IMR-90 (cell line): ENCODE measurements around the gene NEURL1. TPM values are rescaled to one million over a fixed set of nuclear protein-coding genes. Genes with fewer than 3 reads are reported as not detected.

Source experiments
- ATAC-seq: fragments of 200-7000 bp; cut with Tn5 transposase; 2 replicates; pipeline ENCODE4 v1.9.1; 2020; ENCODE audit warnings: low read depth, mild to moderate bottlenecking, moderate library complexity
- BruUV-seq: library from RNA; stranded (reverse); fragments of 400-500 nt; replicated peaks from 2 replicates; lab custom pipeline; 2021; lab: Mats Ljungman, UMichigan
- CTCF ChIA-PET: fragments of 300-600 bp; formaldehyde crosslinking; extraction: SDS; loops from one replicate; lab custom pipeline; 2021; ENCODE audit warnings: antibody characterized with exemption; lab: Yijun Ruan, JAX
- POLR2A ChIA-PET: fragments of 300-600 bp; sonication (Branson Sonifier 250); formaldehyde crosslinking; loops from one replicate; lab custom pipeline; 2022; ENCODE audit warnings: antibody characterized with exemption; ENCODE audit not compliant: unreplicated experiment; lab: Charles Lee
- DNase-seq: peaks from one replicate; pipeline ENCODE4 v3.0.0; 2013
- H2AFZ ChIP-seq: replicated peaks from 2 replicates; pipeline ENCODE3; 2013; ENCODE audit warnings: low read length, mild to moderate bottlenecking; ENCODE audit not compliant: poor library complexity
- H2AK5ac ChIP-seq: 2 replicates; pipeline ENCODE4 v1.6.1; 2013; ENCODE audit warnings: low read depth, low read length, inconsistent platforms
- H2AK9ac ChIP-seq: replicated peaks from 2 replicates; pipeline ENCODE3; 2013; ENCODE audit warnings: mild to moderate bottlenecking, low read depth, low read length, moderate library complexity; ENCODE audit not compliant: poor library complexity
- H2BK120ac ChIP-seq: 2 replicates; pipeline ENCODE4 v1.6.1; 2013; ENCODE audit warnings: low read depth, low read length, inconsistent platforms
- H2BK15ac ChIP-seq: 3 replicates; pipeline ENCODE4 v1.6.1; 2013; ENCODE audit warnings: low read depth, low read length, inconsistent platforms
- H2BK20ac ChIP-seq: 2 replicates; pipeline ENCODE4 v1.6.1; 2013; ENCODE audit warnings: low read depth, mild to moderate bottlenecking, inconsistent platforms, low read length, moderate library complexity
- H2BK5ac ChIP-seq: 2 replicates; pipeline ENCODE4 v1.6.1; 2013; ENCODE audit warnings: mild to moderate bottlenecking, low read depth, low read length, inconsistent platforms; ENCODE audit not compliant: poor library complexity, severe bottlenecking
- H3K14ac ChIP-seq: replicated peaks from 2 replicates; pipeline ENCODE4 v1.6.1; 2013; ENCODE audit warnings: low read depth, low read length, inconsistent platforms
- H3K18ac ChIP-seq: 2 replicates; pipeline ENCODE4 v1.6.1; 2013; ENCODE audit warnings: low read depth, low read length, control low read depth
- H3K23ac ChIP-seq: 2 replicates; pipeline ENCODE4 v1.6.1; 2013; ENCODE audit warnings: low read depth, low read length, inconsistent platforms
- H3K27ac ChIP-seq: 2 replicates; pipeline ENCODE4 v1.5.1; 2013; ENCODE audit warnings: mild to moderate bottlenecking, control low read depth, low read length; ENCODE audit not compliant: insufficient read depth
- H3K27me3 ChIP-seq: 2 replicates; pipeline ENCODE4 v1.6.1; 2013; ENCODE audit warnings: low read length; ENCODE audit not compliant: control insufficient read depth, insufficient read depth
- H3K36me3 ChIP-seq: 2 replicates; pipeline ENCODE4 v1.6.1; 2013; ENCODE audit warnings: low read length, mixed read lengths; ENCODE audit not compliant: control insufficient read depth, insufficient read depth
- H3K4ac ChIP-seq: 2 replicates; pipeline ENCODE4 v1.6.1; 2013; ENCODE audit warnings: low read depth, low read length, inconsistent platforms
- H3K4me1 ChIP-seq: 2 replicates; pipeline ENCODE4 v1.6.1; 2013; ENCODE audit warnings: low read length, mixed read lengths; ENCODE audit not compliant: control insufficient read depth, insufficient read depth
- H3K4me2 ChIP-seq: 2 replicates; pipeline ENCODE4 v1.6.1; 2013; ENCODE audit warnings: low read depth, mild to moderate bottlenecking, control low read depth, low read length, moderate library complexity
- H3K4me3 ChIP-seq: 2 replicates; pipeline ENCODE4 v1.5.1; 2013; ENCODE audit warnings: low read depth, mild to moderate bottlenecking, control low read depth, low read length, moderate library complexity; ENCODE audit not compliant: insufficient read depth
- H3K56ac ChIP-seq: 2 replicates; pipeline ENCODE4 v1.6.1; 2013; ENCODE audit warnings: low read length, inconsistent platforms; ENCODE audit not compliant: insufficient read depth; ENCODE audit errors: extremely low read depth
- H3K79me1 ChIP-seq, 2 experiments: 2 replicates each; pipeline ENCODE4 v1.6.1; 2013; ENCODE audit warnings: low read length in 2 of 2, inconsistent platforms in 1 of 2, low read depth in 1 of 2
- H3K9ac ChIP-seq: 2 replicates; pipeline ENCODE4 v1.6.1; 2013; ENCODE audit warnings: low read depth, low read length, control low read depth
- H3K9me1 ChIP-seq: 2 replicates; pipeline ENCODE4 v1.6.1; 2013; ENCODE audit warnings: low read length, inconsistent platforms; ENCODE audit not compliant: insufficient read depth
- H3K9me3 ChIP-seq: 2 replicates; pipeline ENCODE4 v1.6.1; 2013; ENCODE audit warnings: low read length; ENCODE audit not compliant: control insufficient read depth, insufficient read depth
- H4K20me1 ChIP-seq: 2 replicates; pipeline ENCODE4 v1.6.1; 2013; ENCODE audit warnings: low read length, inconsistent platforms; ENCODE audit not compliant: insufficient read depth
- H4K5ac ChIP-seq: 2 replicates; pipeline ENCODE4 v1.6.1; 2013; ENCODE audit warnings: mild to moderate bottlenecking, low read depth, low read length, control low read depth
- H4K8ac ChIP-seq, 2 experiments: 2 replicates each; pipeline ENCODE4 v1.6.1; 2013; ENCODE audit warnings: low read depth in 2 of 2, low read length in 2 of 2, control low read depth in 1 of 2, inconsistent platforms in 1 of 2
- H4K91ac ChIP-seq: 2 replicates; pipeline ENCODE4 v1.6.1; 2013; ENCODE audit warnings: low read depth, low read length, inconsistent platforms; ENCODE audit not compliant: insufficient read depth
- CHD1 ChIP-seq: IDR thresholded peaks from 2 replicates; pipeline ENCODE4 v1.6.1; 2012; ENCODE audit warnings: low read depth, low read length, improper control_type of control experiment
- FOS ChIP-seq: fragments of 150-350 bp; IDR thresholded peaks from 2 replicates; pipeline ENCODE4 v1.6.1; 2016; ENCODE audit warnings: low read depth, low read length
- MAFK ChIP-seq: IDR thresholded peaks from 2 replicates; pipeline ENCODE4 v1.6.1; 2012; ENCODE audit warnings: low read depth, low read length, improper control_type of control experiment
- MAZ ChIP-seq: IDR thresholded peaks from 2 replicates; pipeline ENCODE4 v1.6.1; 2012; ENCODE audit warnings: low read depth, mild to moderate bottlenecking, low read length, improper control_type of control experiment, moderate library complexity, borderline replicate concordance
- MXI1 ChIP-seq: IDR thresholded peaks from 2 replicates; pipeline ENCODE4 v1.6.1; 2012; ENCODE audit warnings: low read depth, mild to moderate bottlenecking, low read length, moderate library complexity, borderline replicate concordance
- NFE2L2 ChIP-seq: fragments of 150-350 bp; IDR thresholded peaks from 2 replicates; pipeline ENCODE4 v1.6.1; 2016; ENCODE audit warnings: low read depth, mild to moderate bottlenecking, low read length
- POLR2A ChIP-seq: IDR thresholded peaks from 2 replicates; pipeline ENCODE4 v1.6.1; 2012; ENCODE audit warnings: mild to moderate bottlenecking, low read depth, low read length
- RCOR1 ChIP-seq: IDR thresholded peaks from 2 replicates; pipeline ENCODE4 v1.6.1; 2012; ENCODE audit warnings: mild to moderate bottlenecking, low read length, improper control_type of control experiment; ENCODE audit not compliant: insufficient replicate concordance
- RFX5 ChIP-seq: IDR thresholded peaks from 2 replicates; pipeline ENCODE4 v1.8.0; 2012; ENCODE audit warnings: low read depth, mild to moderate bottlenecking, low read length, moderate library complexity
- SMC3 ChIP-seq: fragments of 150-350 bp; IDR thresholded peaks from 2 replicates; pipeline ENCODE4 v1.6.1; 2016; ENCODE audit warnings: low read depth, mild to moderate bottlenecking, antibody characterized with exemption, low read length, moderate library complexity
- WGBS, 2 experiments: methylation state at CpG; one replicate each; pipeline versions ENCODE4 v1.1.5 to v1.1.7; 2013; ENCODE audit warnings: missing lambda C conversion rate in 2 of 2; ENCODE audit not compliant: insufficient read length in 1 of 2; ENCODE audit errors: extremely low coverage in 2 of 2; 5-methylcytosine and 5-hydroxymethylcytosine counted together
- dilution Hi-C: fragments of 300-500 bp; cut with HindIII; formaldehyde crosslinking; loops from one replicate; pipeline ENCODE4 v1.14.3; 2018; ENCODE audit warnings: low sequenced_read_pairs; ENCODE audit not compliant: unreplicated experiment
- in situ Hi-C: fragments of 300-500 bp; cut with MboI; formaldehyde crosslinking; loops from 3 replicates; pipeline ENCODE4 v1.14.3; 2019; ENCODE audit warnings: low sequenced_read_pairs, inconsistent platforms, mixed read lengths
- intact Hi-C: fragments of 100-400 bp; cut with micrococcal nuclease; formaldehyde crosslinking; loops from 2 replicates; pipeline ENCODE4 v1.10.0; 2022
- polyA plus RNA-seq, 3 experiments: library from polyadenylated mRNA; depleted of rRNA; stranded (reverse); fragments of >200 nt; gene quantifications; 2 replicates each; pipeline ENCODE4 v1.2.3, GENCODE V29; 2012; ENCODE audit warnings: low replicate concordance in 1 of 3
- total RNA-seq: library from RNA; depleted of rRNA; stranded (reverse); fragments of >200 nt; gene quantifications from 2 replicates; pipeline ENCODE4 v1.2.3, GENCODE V29; 2012
- TF ChIP-seq, protein P1 (sequence below): fragments of 150-350 bp; IDR thresholded peaks from 2 replicates; pipeline ENCODE4 v1.6.1; 2017; ENCODE audit warnings: mild to moderate bottlenecking, antibody characterized with exemption, low read length, low read depth
- TF ChIP-seq, protein P2 (sequence below): fragments of 150-350 bp; IDR thresholded peaks from 2 replicates; pipeline ENCODE4 v1.6.1; 2016; ENCODE audit warnings: low read depth, mild to moderate bottlenecking, low read length, moderate library complexity, borderline replicate concordance
- TF ChIP-seq, protein P3 (sequence below): conservative IDR thresholded peaks from 2 replicates; pipeline ENCODE4 v1.5.1; 2012; ENCODE audit warnings: mild to moderate bottlenecking, low read depth, low read length, improper control_type of control experiment

The NEURL1 gene
- total and polyA plus RNA-seq, 2 of the 4 experiments (the other 2 are of a cell fraction): 0.36 to 0.82 TPM

DNA sequence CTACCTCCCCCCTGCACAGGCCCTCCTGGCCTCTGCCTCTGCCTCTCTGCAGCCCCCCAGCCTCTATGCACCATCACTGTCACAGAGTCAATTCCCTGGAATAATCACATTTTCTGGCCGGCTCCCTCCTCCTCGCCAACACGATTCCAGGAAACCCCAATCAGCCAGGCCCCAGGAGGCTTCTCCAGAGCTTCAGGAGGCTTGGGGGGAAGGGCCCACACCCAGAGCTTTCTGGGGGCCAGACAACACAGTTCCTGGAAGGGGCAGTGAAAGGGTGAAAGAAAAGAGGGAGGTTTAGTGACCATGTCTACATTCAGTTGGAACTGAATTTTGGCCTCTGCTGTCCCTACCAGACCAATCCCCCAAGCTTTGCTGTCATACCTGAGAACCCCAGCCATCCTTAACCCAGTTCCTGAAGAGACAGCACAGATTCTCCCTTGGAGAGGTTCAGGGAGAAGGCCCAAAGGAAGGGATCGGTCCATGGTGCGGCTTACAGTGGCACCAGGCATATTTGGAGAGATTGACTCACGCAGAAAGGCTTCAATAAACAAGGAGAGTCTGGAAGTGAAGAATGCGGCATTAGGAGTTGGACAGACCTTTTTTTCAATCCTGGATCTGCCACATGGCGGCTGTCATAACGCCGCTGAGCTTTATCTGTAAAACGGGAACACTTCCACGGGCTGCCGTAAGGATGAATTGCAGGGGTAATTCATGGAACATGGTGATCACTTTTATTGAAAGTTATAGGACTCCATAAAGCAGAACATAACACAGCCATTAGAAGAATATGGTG is 89.0 kb downstream of the NEURL1 start:
- H2BK120ac ChIP-seq: no peak overlapping the region
- H2AK9ac ChIP-seq: no peak overlapping the region
- H3K9me3 ChIP-seq: peaks cover 4% of the 10 kb centered on the region
- H3K27ac ChIP-seq: no peak overlapping the region
- dilution Hi-C loops: no loop called here
- H2BK15ac ChIP-seq: no peak overlapping the region
- ATAC-seq: no peak
- H2BK5ac ChIP-seq: no peak overlapping the region
- H3K4me3 ChIP-seq: no peak overlapping the region
- CTCF ChIA-PET: no interaction called here
- BruUV-seq: no TSS peak
- 83% methylated on average over 4 of the region's 13 CpGs; no CpG with 5 or more reads in 1 of the 2 experiments for WGBS, 2 experiments
- no peaks in the 10 kb centered on the region for H3K79me1 ChIP-seq
- no peaks in the 10 kb centered on the region; the same call in 1 of the 2 replicates for H4K20me1 ChIP-seq
- H3K14ac ChIP-seq: no peak overlapping the region
- H3K9me1 ChIP-seq: no peaks in the 10 kb centered on the region
- H4K91ac ChIP-seq: no peak overlapping the region
- no peaks in the 10 kb centered on the region for H3K36me3 ChIP-seq
- TF ChIP-seq, protein P1, sequence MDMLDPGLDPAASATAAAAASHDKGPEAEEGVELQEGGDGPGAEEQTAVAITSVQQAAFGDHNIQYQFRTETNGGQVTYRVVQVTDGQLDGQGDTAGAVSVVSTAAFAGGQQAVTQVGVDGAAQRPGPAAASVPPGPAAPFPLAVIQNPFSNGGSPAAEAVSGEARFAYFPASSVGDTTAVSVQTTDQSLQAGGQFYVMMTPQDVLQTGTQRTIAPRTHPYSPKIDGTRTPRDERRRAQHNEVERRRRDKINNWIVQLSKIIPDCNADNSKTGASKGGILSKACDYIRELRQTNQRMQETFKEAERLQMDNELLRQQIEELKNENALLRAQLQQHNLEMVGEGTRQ: no peak
- TF ChIP-seq, protein P2, sequence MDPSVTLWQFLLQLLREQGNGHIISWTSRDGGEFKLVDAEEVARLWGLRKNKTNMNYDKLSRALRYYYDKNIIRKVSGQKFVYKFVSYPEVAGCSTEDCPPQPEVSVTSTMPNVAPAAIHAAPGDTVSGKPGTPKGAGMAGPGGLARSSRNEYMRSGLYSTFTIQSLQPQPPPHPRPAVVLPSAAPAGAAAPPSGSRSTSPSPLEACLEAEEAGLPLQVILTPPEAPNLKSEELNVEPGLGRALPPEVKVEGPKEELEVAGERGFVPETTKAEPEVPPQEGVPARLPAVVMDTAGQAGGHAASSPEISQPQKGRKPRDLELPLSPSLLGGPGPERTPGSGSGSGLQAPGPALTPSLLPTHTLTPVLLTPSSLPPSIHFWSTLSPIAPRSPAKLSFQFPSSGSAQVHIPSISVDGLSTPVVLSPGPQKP: no peak
- TF ChIP-seq MAZ: no peak
- TF ChIP-seq CHD1: no peak
- TF ChIP-seq SMC3: no peak
- TF ChIP-seq, protein P3, sequence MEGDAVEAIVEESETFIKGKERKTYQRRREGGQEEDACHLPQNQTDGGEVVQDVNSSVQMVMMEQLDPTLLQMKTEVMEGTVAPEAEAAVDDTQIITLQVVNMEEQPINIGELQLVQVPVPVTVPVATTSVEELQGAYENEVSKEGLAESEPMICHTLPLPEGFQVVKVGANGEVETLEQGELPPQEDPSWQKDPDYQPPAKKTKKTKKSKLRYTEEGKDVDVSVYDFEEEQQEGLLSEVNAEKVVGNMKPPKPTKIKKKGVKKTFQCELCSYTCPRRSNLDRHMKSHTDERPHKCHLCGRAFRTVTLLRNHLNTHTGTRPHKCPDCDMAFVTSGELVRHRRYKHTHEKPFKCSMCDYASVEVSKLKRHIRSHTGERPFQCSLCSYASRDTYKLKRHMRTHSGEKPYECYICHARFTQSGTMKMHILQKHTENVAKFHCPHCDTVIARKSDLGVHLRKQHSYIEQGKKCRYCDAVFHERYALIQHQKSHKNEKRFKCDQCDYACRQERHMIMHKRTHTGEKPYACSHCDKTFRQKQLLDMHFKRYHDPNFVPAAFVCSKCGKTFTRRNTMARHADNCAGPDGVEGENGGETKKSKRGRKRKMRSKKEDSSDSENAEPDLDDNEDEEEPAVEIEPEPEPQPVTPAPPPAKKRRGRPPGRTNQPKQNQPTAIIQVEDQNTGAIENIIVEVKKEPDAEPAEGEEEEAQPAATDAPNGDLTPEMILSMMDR: no peak
- TF ChIP-seq POLR2A: no peak
- no peak for TF ChIP-seq NFE2L2
- no peak for TF ChIP-seq FOS
- no peak for TF ChIP-seq RCOR1
- TF ChIP-seq RFX5: no peak
- no peak for TF ChIP-seq MXI1
- TF ChIP-seq MAFK: no peak
- H2AFZ ChIP-seq: no peak overlapping the region
- in situ Hi-C loops: no loop called here
- intact Hi-C loops: no loop called here
- H3K9ac ChIP-seq: no peak overlapping the region
- H3K4me1 ChIP-seq: no peaks in the 10 kb centered on the region
- POLR2A ChIA-PET: no interaction called here
- H3K56ac ChIP-seq: no peak overlapping the region
- H4K8ac ChIP-seq: no peak overlapping the region
- H3K27me3 ChIP-seq: peaks cover 70% of the 10 kb centered on the region
- H3K4me2 ChIP-seq: no peak overlapping the region
- H2BK20ac ChIP-seq: no peak overlapping the region
- no peak overlapping the region for H3K4ac ChIP-seq
- H4K5ac ChIP-seq: no peak overlapping the region
- DNase-seq: no peak
- no peak overlapping the region for H3K23ac ChIP-seq
- H3K18ac ChIP-seq: no peak overlapping the region
- H2AK5ac ChIP-seq: no peak overlapping the region
